HUDEP-2 (cell line): Measurements from ENCODE around the gene CCL21.

Experiments
- DNase-seq, 76 experiments: peaks; one replicate each; lab custom pipeline; 2025; ENCODE audit not compliant: unreplicated experiment in 76 of 76; lab: John Stamatoyannopoulos, UW

Gene CCL21

GRCh38 chr9:34709196-34709978 lies 549 bp downstream of the CCL21 start:
- no peak for DNase-seq

GRCh38 chr9:34707130-34707529 lies 2.8 kb downstream of the CCL21 start:
- no peak for DNase-seq

GRCh38 chr9:34701769-34702736 lies 7.9 kb downstream of the CCL21 start:
- peak in 69 of 76 experiments; percentile 5 to 84 (median 53) for DNase-seq

GRCh38 chr9:34701023-34701768 lies 8.7 kb downstream of the CCL21 start:
- peak in 52 of 76 experiments; percentile 1 to 60 (median 34) for DNase-seq

- no peak for DNase-seq
These were observed 15.1 kb downstream of the CCL21 start for GRCh38 chr9:34694811-34695210.

GRCh38 chr9:34693560-34693959 lies 16.4 kb downstream of the CCL21 start:
- no peak for DNase-seq

GRCh38 chr9:34691936-34692315 lies 18.0 kb downstream of the CCL21 start:
- DNase-seq = no peak

- no peak for DNase-seq
These were observed 18.7 kb downstream of the CCL21 start, which contains the start of gene CCL19 for GRCh38 chr9:34690983-34691935. Gene CCL19, minus strand, starts transcription at chr9:34691276. Its CDS starts 137 bp downstream, at chr9:34691139.

- no peak for DNase-seq
These were observed 20.4 kb downstream of the CCL21 start for GRCh38 chr9:34689512-34689911.

GRCh38 chr9:34689116-34689470 lies 20.8 kb downstream of the CCL21 start:
- DNase-seq = no peak

GRCh38 chr9:34688329-34689115 lies 21.4 kb downstream of the CCL21 start:
- no peak for DNase-seq

GRCh38 chr9:34687276-34688030 lies 22.5 kb downstream of the CCL21 start:
- no peak for DNase-seq

GRCh38 chr9:34686732-34687131 lies 23.2 kb downstream of the CCL21 start:
- no peak for DNase-seq

GRCh38 chr9:34686231-34686630 lies 23.7 kb downstream of the CCL21 start:
- no peak for DNase-seq

- DNase-seq = no peak
These were observed 24.3 kb downstream of the CCL21 start for GRCh38 chr9:34685591-34685990.

GRCh38 chr9:34684816-34685215 lies 25.1 kb downstream of the CCL21 start:
- no peak for DNase-seq

GRCh38 chr9:34684145-34684544 lies 25.8 kb downstream of the CCL21 start:
- no peak for DNase-seq

GRCh38 chr9:34675869-34676268 lies 34.1 kb downstream of the CCL21 start:
- DNase-seq = no peak
